ENCODE results near the gene SMPDL3A. TPM values are rescaled to one million over a fixed set of nuclear protein-coding genes. Genes with fewer than 3 reads are reported as not detected.

The SMPDL3A gene
- total and polyA plus RNA-seq, 9 donors, result 3.5 to 14.1 (median 7.9) TPM

DNA sequence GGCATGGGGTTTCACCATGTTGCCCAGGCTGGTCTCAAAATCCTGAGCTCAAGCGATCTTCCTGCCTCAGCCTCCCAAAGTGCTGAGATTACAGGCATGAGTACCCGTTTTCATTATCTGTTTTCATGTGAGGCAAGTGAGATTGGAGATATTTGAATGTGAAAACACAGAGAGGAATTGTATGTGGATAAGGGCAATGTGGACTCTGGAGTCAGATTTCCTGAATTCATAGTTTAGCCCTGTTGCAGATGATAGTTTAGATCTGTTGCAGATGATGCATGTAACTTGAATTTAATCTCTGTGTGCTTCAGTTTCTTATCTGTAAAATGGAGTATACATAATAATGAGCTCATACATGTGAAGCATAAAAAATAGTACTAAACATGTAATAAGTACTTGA, 3.7 kb downstream of the SMPDL3A start:
- intact Hi-C loops (cut with DNase I), result no loop called here
- H3K27ac ChIP-seq, result no peak overlapping the region
- H3K36me3 ChIP-seq, result no peaks in the 10 kb centered on the region
- no peaks in the 10 kb centered on the region for H3K9me3 ChIP-seq
- H3K4me1 ChIP-seq (ENCODE audit: insufficient read depth), result peaks cover 2% of the 10 kb centered on the region
- no peak for DNase-seq
- no peak overlapping the region for H3K4me3 ChIP-seq
- TF ChIP-seq, protein P1, sequence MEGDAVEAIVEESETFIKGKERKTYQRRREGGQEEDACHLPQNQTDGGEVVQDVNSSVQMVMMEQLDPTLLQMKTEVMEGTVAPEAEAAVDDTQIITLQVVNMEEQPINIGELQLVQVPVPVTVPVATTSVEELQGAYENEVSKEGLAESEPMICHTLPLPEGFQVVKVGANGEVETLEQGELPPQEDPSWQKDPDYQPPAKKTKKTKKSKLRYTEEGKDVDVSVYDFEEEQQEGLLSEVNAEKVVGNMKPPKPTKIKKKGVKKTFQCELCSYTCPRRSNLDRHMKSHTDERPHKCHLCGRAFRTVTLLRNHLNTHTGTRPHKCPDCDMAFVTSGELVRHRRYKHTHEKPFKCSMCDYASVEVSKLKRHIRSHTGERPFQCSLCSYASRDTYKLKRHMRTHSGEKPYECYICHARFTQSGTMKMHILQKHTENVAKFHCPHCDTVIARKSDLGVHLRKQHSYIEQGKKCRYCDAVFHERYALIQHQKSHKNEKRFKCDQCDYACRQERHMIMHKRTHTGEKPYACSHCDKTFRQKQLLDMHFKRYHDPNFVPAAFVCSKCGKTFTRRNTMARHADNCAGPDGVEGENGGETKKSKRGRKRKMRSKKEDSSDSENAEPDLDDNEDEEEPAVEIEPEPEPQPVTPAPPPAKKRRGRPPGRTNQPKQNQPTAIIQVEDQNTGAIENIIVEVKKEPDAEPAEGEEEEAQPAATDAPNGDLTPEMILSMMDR (IDR thresholded peaks at IDR 0.05), result no peak
- TF ChIP-seq POLR2A (IDR thresholded peaks at IDR 0.05) (no peak), EP300 (IDR thresholded peaks at IDR 0.05) (no peak)
- no peaks in the 10 kb centered on the region for H3K27me3 ChIP-seq
- 80 to 84% (median 83%) methylated on average over 2 of the region's 2 CpGs for WGBS, 3 donors

DNA sequence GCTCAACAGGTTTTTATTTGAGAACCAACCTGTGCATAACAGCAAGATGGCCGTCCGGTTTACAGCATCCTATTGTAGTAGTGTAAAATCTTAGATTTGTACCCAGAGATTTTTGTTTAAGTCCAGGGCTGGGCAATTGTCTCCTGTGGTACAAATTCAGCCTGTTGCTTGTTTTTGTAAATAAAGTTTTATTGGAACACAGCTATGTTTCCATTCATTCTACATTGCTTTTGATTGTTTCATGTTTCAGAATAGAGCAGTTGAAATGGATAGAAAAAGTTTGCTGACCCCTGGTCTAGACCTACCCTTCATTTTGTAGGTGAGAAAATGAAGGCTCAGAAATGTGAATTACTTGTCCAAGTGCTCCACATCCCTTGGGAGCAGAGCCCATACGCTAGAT, 8.5 kb downstream of the SMPDL3A start:
- Histone ChIP-seq H3K36me3 (no peaks in the 10 kb centered on the region), H3K27ac (no peak overlapping the region), H3K27me3 (no peaks in the 10 kb centered on the region), H3K4me1 (ENCODE audit: insufficient read depth) (no peaks in the 10 kb centered on the region), H3K4me3 (no peak overlapping the region), H3K9me3 (no peaks in the 10 kb centered on the region)
- WGBS, 3 donors, result 96 to 99% (median 99%) methylated on average over 3 of the region's 3 CpGs
- DNase-seq, result no peak
- intact Hi-C loops (cut with DNase I), result no loop called here
- TF ChIP-seq EP300 (IDR thresholded peaks at IDR 0.05) (no peak), POLR2A (IDR thresholded peaks at IDR 0.05) (no peak)
- TF ChIP-seq, protein P1 (IDR thresholded peaks at IDR 0.05), result no peak

DNA sequence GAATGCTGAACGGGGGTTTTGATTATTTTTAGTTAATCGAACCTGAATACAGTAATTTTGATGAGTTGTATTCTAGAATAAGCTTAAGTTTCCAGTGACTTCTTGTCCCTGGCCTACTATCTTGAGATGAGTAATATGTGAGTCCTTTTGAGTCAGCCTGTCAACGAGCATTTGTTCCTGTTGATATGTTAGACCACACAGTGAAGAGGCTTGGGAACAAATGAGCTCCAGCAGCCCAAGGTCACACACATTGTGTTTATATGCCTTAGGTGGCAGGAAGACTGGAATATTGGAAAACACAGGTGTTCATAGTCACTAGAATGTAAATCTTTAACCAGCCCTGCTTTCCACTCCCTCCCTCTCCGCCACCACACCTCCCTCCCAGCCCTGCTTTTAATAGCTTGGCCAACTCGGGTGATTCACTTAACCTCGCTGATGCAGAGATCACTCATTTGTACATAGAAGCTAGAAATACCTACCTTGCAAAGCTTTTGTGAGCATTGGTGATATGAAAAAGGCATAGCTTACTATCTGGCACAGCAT, 9.1 kb downstream of the SMPDL3A start:
- no peak for DNase-seq
- Histone ChIP-seq H3K27ac (no peak overlapping the region), H3K27me3 (no peaks in the 10 kb centered on the region), H3K4me3 (no peak overlapping the region), H3K36me3 (no peaks in the 10 kb centered on the region), H3K4me1 (ENCODE audit: insufficient read depth) (no peaks in the 10 kb centered on the region), H3K9me3 (no peaks in the 10 kb centered on the region)
- WGBS, 3 donors, result 55 to 69% (median 57%) methylated on average over 6 of the region's 6 CpGs
- intact Hi-C loops (cut with DNase I), result no loop called here
- no peak for TF ChIP-seq POLR2A (IDR thresholded peaks at IDR 0.05)
- TF ChIP-seq, protein P1 (IDR thresholded peaks at IDR 0.05), result no peak
- no peak for TF ChIP-seq EP300 (IDR thresholded peaks at IDR 0.05)

DNA sequence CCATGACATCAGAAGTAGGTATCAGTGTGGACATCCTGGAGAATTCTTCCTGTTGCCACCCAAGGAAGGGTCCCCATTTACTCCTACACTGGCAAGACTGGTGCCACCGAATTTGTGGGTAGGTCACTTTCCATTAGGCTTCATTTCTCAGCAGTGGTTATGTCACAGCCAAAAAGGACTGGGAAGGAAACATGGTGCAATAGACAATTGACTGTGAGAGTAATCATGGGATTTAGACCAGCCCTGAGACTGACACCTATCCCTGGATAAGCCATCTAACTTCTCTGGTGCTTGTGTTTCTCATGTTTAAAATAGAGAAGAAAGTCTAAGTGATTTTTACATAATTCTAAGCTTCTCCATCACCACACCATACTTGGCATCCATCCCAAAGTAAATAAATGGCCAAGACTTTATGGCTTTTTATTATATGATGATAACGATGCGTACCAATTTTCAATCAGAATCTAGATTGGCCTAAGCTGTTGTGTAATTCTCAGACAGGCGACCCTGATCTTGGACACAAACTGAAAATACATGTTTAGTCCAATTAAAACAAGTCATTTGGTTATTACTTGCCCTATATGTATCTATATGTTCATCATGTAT, 10.2 kb downstream of the SMPDL3A start:
- WGBS, 3 donors, result 94 to 97% (median 95%) methylated on average over 4 of the region's 4 CpGs
- intact Hi-C loops (cut with DNase I), result no loop called here
- TF ChIP-seq POLR2A (IDR thresholded peaks at IDR 0.05) (no peak), EP300 (IDR thresholded peaks at IDR 0.05) (no peak)
- TF ChIP-seq, protein P1 (IDR thresholded peaks at IDR 0.05), result no peak

More for the DNA sequence above, 10.2 kb downstream of the SMPDL3A start:
- H3K9me3 ChIP-seq, result no peaks in the 10 kb centered on the region
- H3K4me3 ChIP-seq, result no peak overlapping the region
- no peaks in the 10 kb centered on the region for H3K36me3 ChIP-seq
- no peaks in the 10 kb centered on the region for H3K27me3 ChIP-seq
- DNase-seq, result no peak
- no peak overlapping the region for H3K27ac ChIP-seq
- H3K4me1 ChIP-seq (ENCODE audit: insufficient read depth), result no peaks in the 10 kb centered on the region

Data from ovary (tissue), 9 donors.